ENCODE measurements around the gene MINDY4. TPM values are rescaled to one million over a fixed set of nuclear protein-coding genes. Genes with fewer than 3 reads are reported as not detected.

The MINDY4 gene
- total RNA-seq, 6 experiments from 2014 or later = 1.2 to 3.2 (median 2.3) TPM

DNA sequence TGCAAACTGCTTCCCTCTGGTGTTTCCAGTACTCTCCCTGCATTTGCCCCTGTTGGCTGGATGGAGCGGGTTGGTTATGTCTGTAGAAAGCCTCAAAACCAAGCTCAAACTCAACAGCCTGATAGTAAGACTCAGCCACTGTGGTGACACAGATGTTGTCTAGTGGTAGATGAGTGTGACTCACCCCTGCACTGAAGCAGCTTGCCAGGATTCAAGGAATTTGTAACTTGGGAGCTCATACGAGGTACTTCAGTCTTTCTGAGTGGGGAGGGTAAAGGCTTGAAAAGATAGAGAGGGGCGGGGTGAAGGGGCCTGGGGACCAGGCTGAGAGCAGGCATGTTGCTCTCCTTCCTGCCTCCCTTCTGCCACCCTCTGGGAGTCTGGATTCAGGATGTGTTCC lies 117.5 kb downstream of the MINDY4 start:
- WGBS (ENCODE audit: insufficient coverage, low coverage, low lambda C conversion rate, missing lambda C conversion rate) = 60% methylated on average over 3 of the region's 3 CpGs
- intact Hi-C loops (cut with DNase I) = no loop called here
- no peak overlapping the region for H3K4me3 ChIP-seq
- DNase-seq = no peak
- H3K27me3 ChIP-seq = no peaks in the 10 kb centered on the region
- H3K9me3 ChIP-seq = no peaks in the 10 kb centered on the region
- TF ChIP-seq POLR2A (IDR thresholded peaks at IDR 0.05) = no peak
- TF ChIP-seq, protein P1, sequence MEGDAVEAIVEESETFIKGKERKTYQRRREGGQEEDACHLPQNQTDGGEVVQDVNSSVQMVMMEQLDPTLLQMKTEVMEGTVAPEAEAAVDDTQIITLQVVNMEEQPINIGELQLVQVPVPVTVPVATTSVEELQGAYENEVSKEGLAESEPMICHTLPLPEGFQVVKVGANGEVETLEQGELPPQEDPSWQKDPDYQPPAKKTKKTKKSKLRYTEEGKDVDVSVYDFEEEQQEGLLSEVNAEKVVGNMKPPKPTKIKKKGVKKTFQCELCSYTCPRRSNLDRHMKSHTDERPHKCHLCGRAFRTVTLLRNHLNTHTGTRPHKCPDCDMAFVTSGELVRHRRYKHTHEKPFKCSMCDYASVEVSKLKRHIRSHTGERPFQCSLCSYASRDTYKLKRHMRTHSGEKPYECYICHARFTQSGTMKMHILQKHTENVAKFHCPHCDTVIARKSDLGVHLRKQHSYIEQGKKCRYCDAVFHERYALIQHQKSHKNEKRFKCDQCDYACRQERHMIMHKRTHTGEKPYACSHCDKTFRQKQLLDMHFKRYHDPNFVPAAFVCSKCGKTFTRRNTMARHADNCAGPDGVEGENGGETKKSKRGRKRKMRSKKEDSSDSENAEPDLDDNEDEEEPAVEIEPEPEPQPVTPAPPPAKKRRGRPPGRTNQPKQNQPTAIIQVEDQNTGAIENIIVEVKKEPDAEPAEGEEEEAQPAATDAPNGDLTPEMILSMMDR (IDR thresholded peaks at IDR 0.05) = no peak
- no peak overlapping the region for H3K27ac ChIP-seq
- H3K36me3 ChIP-seq = no peaks in the 10 kb centered on the region
- H3K4me1 ChIP-seq = peaks cover 0 to 10% (median 1%) of the 10 kb centered on the region in 4 donors
- ATAC-seq = peak in 1 of 4 donors; percentile 59

DNA sequence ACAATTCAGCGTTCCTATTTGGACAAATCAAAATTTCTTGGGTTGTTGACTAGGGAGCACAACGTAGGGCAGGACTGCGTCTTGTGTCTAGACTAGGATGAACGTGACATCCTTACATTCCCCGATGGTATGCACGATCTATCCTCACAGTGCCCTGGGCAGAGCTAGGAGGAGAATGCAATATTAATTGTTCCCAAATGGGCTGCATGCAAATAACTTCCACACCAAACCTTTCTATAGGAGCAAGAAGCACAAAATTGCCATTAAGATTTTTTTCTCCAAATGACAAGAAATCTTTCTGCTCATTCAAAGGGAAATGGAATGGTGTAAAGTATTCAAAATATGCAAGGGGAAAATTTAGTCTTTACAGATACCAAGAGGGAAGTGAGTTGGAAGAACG lies 119.0 kb downstream of the MINDY4 start:
- peaks cover 0 to 25% (median 4%) of the 10 kb centered on the region in 4 donors for H3K4me1 ChIP-seq
- no peak overlapping the region for H3K4me3 ChIP-seq
- DNase-seq (no peak), ATAC-seq (no peak)
- no peaks in the 10 kb centered on the region for H3K9me3 ChIP-seq
- no peaks in the 10 kb centered on the region for H3K27me3 ChIP-seq
- intact Hi-C loops (cut with DNase I) = no loop called here
- TF ChIP-seq, protein P1 (IDR thresholded peaks at IDR 0.05) = no peak
- no peak for TF ChIP-seq POLR2A (IDR thresholded peaks at IDR 0.05)
- WGBS (ENCODE audit: insufficient coverage, low coverage, low lambda C conversion rate, missing lambda C conversion rate) = 84% methylated on average over 3 of the region's 7 CpGs
- H3K27ac ChIP-seq = no peak overlapping the region
- H3K36me3 ChIP-seq = no peaks in the 10 kb centered on the region

DNA sequence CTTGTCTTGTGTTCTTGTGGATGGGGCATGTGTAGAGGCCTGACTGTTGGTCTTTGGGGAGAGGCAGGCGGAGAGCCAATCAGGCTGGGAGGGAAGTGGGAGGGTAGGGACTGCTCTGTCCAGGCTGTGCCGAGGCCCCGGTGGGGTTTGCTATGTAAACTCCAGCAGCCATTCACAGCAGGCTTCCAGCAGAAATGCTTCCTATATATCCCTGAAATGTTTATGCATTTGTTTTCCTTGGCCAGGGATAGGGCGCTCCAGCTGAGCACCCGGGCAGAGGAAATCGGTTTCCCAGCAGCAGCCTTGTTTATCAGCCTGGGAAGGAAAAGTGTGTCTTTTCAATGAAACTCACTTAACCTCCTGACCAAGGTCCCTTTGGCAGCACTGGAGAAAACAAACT lies 122.1 kb downstream of the MINDY4 start:
- peak overlapping the region in 2 of 3 donors; percentile 62 to 68 for H3K27ac ChIP-seq
- no peak overlapping the region for H3K4me3 ChIP-seq
- ATAC-seq (peak; percentile 37 to 68 (median 60)), DNase-seq (peak; percentile 55 to 71 (median 59))
- WGBS (ENCODE audit: insufficient coverage, low coverage, low lambda C conversion rate, missing lambda C conversion rate) = 58% methylated on average over 3 of the region's 6 CpGs
- H3K4me1 ChIP-seq = peaks cover 0 to 38% (median 12%) of the 10 kb centered on the region in 4 donors
- intact Hi-C loops (cut with DNase I) = no loop called here
- no peaks in the 10 kb centered on the region for H3K27me3 ChIP-seq
- no peaks in the 10 kb centered on the region for H3K36me3 ChIP-seq
- TF ChIP-seq POLR2A (IDR thresholded peaks at IDR 0.05) = no peak
- TF ChIP-seq, protein P1 (IDR thresholded peaks at IDR 0.05) = no peak
- H3K9me3 ChIP-seq = no peaks in the 10 kb centered on the region

DNA sequence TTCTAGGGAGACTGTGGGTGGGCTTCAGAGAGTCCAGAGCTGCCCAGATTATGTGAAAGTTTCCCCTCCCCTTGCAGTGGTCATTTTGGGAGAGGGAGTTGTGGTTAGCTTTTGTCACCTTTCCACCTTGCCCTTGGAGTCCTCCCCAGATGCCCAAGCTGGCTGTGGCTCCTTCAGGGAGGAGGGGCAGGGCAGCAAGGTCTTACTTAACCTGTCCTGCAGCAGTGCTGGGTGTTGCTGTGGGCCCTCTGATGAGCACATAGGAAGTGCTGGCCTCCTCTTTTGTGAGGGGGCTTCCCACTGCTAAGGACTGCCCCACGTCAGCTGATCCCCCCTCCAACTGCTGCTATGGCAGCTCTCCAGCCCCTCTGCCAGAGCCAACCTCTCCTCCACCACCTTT lies 122.8 kb downstream of the MINDY4 start:
- Histone ChIP-seq H3K4me1 (peaks cover 0 to 38% (median 12%) of the 10 kb centered on the region in 4 donors), H3K27me3 (no peaks in the 10 kb centered on the region), H3K4me3 (no peak overlapping the region), H3K36me3 (no peaks in the 10 kb centered on the region), H3K9me3 (no peaks in the 10 kb centered on the region), H3K27ac (peak overlapping the region in 2 of 3 donors; percentile 68 to 72)
- TF ChIP-seq, protein P1 (IDR thresholded peaks at IDR 0.05) = no peak
- no peak for TF ChIP-seq POLR2A (IDR thresholded peaks at IDR 0.05)
- no CpG with 5 or more reads among the region's 1 CpG for WGBS (ENCODE audit: insufficient coverage, low coverage, low lambda C conversion rate, missing lambda C conversion rate)
- DNase-seq (no peak), ATAC-seq (no peak)
- intact Hi-C loops (cut with DNase I) = no loop called here

Data from right lobe of liver (tissue), 6 donors.